ENCODE data around the gene CERKL.

CERKL gene

GRCh38 chr2:181596556-181596955, 60.3 kb downstream of the CERKL start:
- Mint-ChIP-seq H3K27ac (no peak overlapping the region), H3K4me1 (no peaks in the 10 kb centered on the region), H3K4me3 (no peak overlapping the region), H3K36me3 (ENCODE audit: low read depth) (no peaks in the 10 kb centered on the region), H3K9me3 (no peaks in the 10 kb centered on the region), H3K27me3 (ENCODE audit: low read depth) (no peaks in the 10 kb centered on the region)
- no peak for TF ChIP-seq CTCF (IDR thresholded peaks at IDR 0.05; ENCODE audit: unreplicated experiment in 3 of 3)

GRCh38 chr2:181594322-181594721, 62.6 kb downstream of the CERKL start:
- no peaks in the 10 kb centered on the region for H3K4me1 Mint-ChIP-seq
- no peaks in the 10 kb centered on the region for H3K27me3 Mint-ChIP-seq (ENCODE audit: low read depth)
- no peaks in the 10 kb centered on the region for H3K9me3 Mint-ChIP-seq
- no peaks in the 10 kb centered on the region for H3K36me3 Mint-ChIP-seq (ENCODE audit: low read depth)
- TF ChIP-seq CTCF (IDR thresholded peaks at IDR 0.05; ENCODE audit: unreplicated experiment in 3 of 3) = no peak
- H3K27ac Mint-ChIP-seq = no peak overlapping the region
- no peak overlapping the region for H3K4me3 Mint-ChIP-seq

- Mint-ChIP-seq H3K27ac (no peak overlapping the region), H3K27me3 (ENCODE audit: low read depth) (peaks cover 4% of the 10 kb centered on the region), H3K36me3 (ENCODE audit: low read depth) (no peaks in the 10 kb centered on the region), H3K9me3 (no peaks in the 10 kb centered on the region), H3K4me1 (peaks cover 11% of the 10 kb centered on the region), H3K4me3 (no peak overlapping the region)
- no peak for TF ChIP-seq CTCF (IDR thresholded peaks at IDR 0.05; ENCODE audit: unreplicated experiment in 3 of 3)
These were observed 67.1 kb downstream of the CERKL start for GRCh38 chr2:181589779-181590178.

GRCh38 chr2:181588546-181588945, 68.4 kb downstream of the CERKL start:
- Mint-ChIP-seq H3K27me3 (ENCODE audit: low read depth) (peaks cover 4% of the 10 kb centered on the region), H3K4me1 (peaks cover 11% of the 10 kb centered on the region), H3K9me3 (no peaks in the 10 kb centered on the region), H3K27ac (peak overlapping the region in 1 of 3 experiments; percentile 89), H3K4me3 (no peak overlapping the region), H3K36me3 (ENCODE audit: low read depth) (no peaks in the 10 kb centered on the region)
- no peak for TF ChIP-seq CTCF (IDR thresholded peaks at IDR 0.05; ENCODE audit: unreplicated experiment in 3 of 3)

- peak overlapping the region; percentile 87 to 98 (median 91) for H3K27ac Mint-ChIP-seq
- peaks cover 11% of the 10 kb centered on the region for H3K4me1 Mint-ChIP-seq
- peaks cover 4% of the 10 kb centered on the region for H3K27me3 Mint-ChIP-seq (ENCODE audit: low read depth)
- H3K9me3 Mint-ChIP-seq = no peaks in the 10 kb centered on the region
- no peaks in the 10 kb centered on the region for H3K36me3 Mint-ChIP-seq (ENCODE audit: low read depth)
- peak overlapping the region; percentile 11 to 58 (median 39) for H3K4me3 Mint-ChIP-seq
- TF ChIP-seq CTCF (IDR thresholded peaks at IDR 0.05; ENCODE audit: unreplicated experiment in 3 of 3) = no peak
These were observed 70.3 kb downstream of the CERKL start for GRCh38 chr2:181586569-181587081.

- no peaks in the 10 kb centered on the region for H3K36me3 Mint-ChIP-seq (ENCODE audit: low read depth)
- TF ChIP-seq CTCF (IDR thresholded peaks at IDR 0.05; ENCODE audit: unreplicated experiment in 3 of 3) = no peak
- no peak overlapping the region for H3K4me3 Mint-ChIP-seq
- peak overlapping the region; percentile 72 to 98 (median 91) for H3K27ac Mint-ChIP-seq
- H3K4me1 Mint-ChIP-seq = peaks cover 11% of the 10 kb centered on the region
- peaks cover 4% of the 10 kb centered on the region for H3K27me3 Mint-ChIP-seq (ENCODE audit: low read depth)
- H3K9me3 Mint-ChIP-seq = no peaks in the 10 kb centered on the region
These were observed 71.2 kb downstream of the CERKL start for GRCh38 chr2:181585732-181586131.
